Fibroblast of gingiva (primary cell): Measurements from ENCODE around the gene ADGRG2.
A peak's percentile ranks its signal among the peaks of the same experiment; 100 is the strongest.

Experiments
- DNase-seq: peaks from one replicate; pipeline ENCODE4 v3.0.0-alpha.2; 2011; ENCODE audit warnings: low read depth

The ADGRG2 gene, protein sequence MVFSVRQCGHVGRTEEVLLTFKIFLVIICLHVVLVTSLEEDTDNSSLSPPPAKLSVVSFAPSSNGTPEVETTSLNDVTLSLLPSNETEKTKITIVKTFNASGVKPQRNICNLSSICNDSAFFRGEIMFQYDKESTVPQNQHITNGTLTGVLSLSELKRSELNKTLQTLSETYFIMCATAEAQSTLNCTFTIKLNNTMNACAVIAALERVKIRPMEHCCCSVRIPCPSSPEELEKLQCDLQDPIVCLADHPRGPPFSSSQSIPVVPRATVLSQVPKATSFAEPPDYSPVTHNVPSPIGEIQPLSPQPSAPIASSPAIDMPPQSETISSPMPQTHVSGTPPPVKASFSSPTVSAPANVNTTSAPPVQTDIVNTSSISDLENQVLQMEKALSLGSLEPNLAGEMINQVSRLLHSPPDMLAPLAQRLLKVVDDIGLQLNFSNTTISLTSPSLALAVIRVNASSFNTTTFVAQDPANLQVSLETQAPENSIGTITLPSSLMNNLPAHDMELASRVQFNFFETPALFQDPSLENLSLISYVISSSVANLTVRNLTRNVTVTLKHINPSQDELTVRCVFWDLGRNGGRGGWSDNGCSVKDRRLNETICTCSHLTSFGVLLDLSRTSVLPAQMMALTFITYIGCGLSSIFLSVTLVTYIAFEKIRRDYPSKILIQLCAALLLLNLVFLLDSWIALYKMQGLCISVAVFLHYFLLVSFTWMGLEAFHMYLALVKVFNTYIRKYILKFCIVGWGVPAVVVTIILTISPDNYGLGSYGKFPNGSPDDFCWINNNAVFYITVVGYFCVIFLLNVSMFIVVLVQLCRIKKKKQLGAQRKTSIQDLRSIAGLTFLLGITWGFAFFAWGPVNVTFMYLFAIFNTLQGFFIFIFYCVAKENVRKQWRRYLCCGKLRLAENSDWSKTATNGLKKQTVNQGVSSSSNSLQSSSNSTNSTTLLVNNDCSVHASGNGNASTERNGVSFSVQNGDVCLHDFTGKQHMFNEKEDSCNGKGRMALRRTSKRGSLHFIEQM

DNA sequence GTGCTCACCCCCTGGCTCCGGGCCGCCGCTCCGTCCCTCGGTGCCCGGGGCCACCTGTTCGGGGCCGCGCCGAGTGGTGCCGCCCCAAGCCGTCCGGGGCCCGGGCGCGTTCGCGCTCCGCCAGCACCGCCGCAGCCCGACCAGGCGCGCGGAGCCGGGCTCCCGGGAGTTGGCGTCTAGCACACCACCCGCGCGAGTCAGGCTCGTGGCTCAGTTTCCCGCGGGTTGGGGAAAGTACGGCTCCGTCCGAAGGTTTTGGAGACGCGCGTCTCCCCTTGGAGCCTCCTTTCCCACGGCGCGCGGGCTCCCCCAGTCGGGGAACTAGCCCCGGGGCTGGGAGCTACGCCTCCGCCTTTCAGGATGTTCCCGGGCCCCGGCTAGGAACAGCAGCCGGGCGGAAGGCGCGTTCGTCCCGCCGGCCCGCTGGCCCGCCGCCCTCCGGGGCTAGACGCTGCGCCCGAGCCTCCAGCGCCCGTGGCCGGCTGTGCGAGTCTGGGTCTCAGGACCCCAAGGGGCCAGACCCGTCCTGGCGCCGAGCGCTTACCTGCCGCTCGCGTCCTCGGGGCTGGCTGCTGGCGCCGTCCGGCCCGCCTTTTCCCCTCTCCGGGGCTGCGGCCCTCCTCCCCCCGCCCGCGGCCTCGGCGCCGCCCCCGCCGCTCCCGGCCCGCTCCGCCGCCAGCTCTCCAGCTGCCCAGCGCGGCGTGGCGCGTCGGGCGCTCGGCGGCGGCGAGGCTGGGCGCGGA, at the start of gene ADGRG2:
TSS of gene ADGRG2 (minus strand) at position 571 of the 743 bp plus-strand sequence. CDS start 53,634 bp downstream, outside the sequence.
- DNase-seq = peak; percentile 1

DNA sequence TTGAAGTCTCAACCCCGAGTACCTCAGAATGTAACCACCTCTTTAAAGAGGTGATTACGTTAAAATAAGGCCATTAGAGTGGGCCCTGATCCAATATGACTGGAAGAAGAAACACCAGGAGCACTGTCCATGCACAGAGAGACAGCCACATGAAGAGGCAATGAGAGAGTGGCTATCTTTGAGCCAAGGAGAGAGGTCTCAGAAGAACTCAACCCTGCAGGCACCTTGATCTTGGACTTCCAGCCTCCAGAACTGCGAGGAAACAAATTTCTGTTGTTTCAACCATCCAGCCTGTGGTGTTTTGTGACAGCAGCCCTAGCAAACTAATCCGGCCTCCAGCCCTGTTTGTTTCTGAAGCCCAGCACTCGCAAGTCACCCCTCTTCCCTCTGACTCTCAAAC, 46.3 kb upstream of the ADGRG2 start:
- no peak for DNase-seq

- DNase-seq = no peak
Observed at GRCh38 chrX:19162851-19163250, 40.6 kb upstream of the ADGRG2 start.

DNA sequence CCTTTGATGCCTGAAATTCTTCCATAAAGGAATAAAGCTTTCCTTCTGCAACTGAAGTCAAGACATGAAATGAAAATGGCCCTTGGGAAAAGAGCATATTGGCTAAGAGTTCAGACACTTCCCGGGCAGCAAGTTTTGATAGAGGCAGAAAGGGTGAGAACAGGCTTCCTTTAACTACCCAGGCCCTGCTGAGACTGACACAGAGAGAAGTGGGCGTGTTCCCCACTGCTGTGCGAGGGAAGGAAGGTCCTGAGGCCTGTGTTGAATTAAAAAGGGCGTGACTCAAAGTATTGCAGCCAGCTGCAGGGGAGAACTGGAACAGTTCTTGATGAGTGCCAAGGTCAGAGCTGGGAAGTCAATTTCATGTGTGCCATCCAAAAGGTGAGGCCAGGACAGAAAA, 33.9 kb upstream of the ADGRG2 start:
- DNase-seq = peak; percentile 3

DNA sequence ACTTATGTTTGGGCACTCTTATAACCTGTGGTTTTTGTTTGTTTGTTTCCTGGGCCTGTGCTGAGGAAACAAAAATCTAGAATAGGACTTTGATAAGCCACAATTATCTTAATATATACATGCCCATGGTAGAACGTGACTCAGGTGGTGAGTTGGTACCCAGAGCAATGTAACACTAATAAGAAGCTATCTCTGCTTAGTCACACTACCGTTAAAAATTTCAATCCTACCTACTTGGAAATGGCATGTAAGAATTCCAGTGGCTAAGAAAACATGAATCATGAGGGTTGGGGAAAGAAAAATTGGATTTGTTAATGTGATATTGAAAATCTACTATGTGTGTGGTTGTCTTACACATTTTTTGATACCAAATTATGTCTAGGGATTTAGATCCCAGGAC, 30.5 kb upstream of the ADGRG2 start:
- no peak for DNase-seq

GRCh38 chrX:19137067-19137466, 14.8 kb upstream of the ADGRG2 start:
- DNase-seq = no peak

- no peak for DNase-seq
Observed at GRCh38 chrX:19133784-19134183, 11.5 kb upstream of the ADGRG2 start.

- DNase-seq = peak; percentile 24
Observed at GRCh38 chrX:19133231-19133630, 11.0 kb upstream of the ADGRG2 start.

DNA sequence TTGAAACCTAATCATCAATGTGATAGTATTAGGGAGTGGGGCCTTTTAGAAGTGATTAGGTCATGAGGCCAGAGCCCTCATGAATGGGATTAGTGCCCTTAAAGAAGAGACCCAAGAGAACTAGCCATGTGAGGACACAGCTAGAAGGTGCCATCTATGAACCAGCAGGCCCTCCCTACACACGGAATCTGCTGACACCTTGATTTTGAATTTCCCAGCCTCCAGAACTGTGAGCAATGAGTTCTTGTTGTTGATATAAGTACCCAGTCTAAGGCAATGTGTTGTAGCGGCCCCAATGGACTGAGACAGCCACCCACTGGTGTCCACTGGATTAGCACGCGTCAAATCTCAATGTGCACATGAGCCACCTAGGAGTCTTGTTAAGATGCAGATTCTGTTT, 8.4 kb upstream of the ADGRG2 start:
- no peak for DNase-seq

DNA sequence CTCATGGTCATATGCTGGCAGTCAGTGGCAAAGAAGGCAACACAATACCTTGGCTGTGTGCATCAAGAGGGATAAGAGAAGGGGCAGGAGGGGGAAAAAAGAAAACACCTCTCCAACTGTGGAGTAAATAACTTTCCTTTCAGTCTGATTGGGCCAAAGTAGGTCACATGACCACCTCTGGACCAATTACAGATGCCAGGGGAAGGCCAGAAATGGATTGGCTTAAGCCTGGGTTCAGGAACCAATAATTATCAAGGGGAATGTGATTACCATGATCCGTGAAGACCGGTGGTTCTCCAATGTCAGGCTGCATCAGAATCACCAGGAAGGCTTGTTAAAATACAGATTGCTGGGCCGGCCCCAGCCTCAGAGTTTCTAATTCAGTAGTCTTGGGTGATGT, 7.4 kb upstream of the ADGRG2 start:
- DNase-seq = no peak

- DNase-seq = peak; percentile 44
Observed at GRCh38 chrX:19127649-19128168, 5.4 kb upstream of the ADGRG2 start.

GRCh38 chrX:19122641-19123009, 357 bp upstream of the ADGRG2 start:
- DNase-seq = no peak

- DNase-seq = no peak
Observed at GRCh38 chrX:19121466-19121865, 802 bp downstream of the ADGRG2 start.

- DNase-seq = no peak
Observed at GRCh38 chrX:19110642-19111041, 11.6 kb downstream of the ADGRG2 start.

- DNase-seq = no peak
Observed at GRCh38 chrX:19107035-19107434, 15.2 kb downstream of the ADGRG2 start.

GRCh38 chrX:19100586-19100985, 21.7 kb downstream of the ADGRG2 start:
- DNase-seq = no peak

- DNase-seq = no peak
Observed at GRCh38 chrX:19097553-19098283, 24.6 kb downstream of the ADGRG2 start.

DNA sequence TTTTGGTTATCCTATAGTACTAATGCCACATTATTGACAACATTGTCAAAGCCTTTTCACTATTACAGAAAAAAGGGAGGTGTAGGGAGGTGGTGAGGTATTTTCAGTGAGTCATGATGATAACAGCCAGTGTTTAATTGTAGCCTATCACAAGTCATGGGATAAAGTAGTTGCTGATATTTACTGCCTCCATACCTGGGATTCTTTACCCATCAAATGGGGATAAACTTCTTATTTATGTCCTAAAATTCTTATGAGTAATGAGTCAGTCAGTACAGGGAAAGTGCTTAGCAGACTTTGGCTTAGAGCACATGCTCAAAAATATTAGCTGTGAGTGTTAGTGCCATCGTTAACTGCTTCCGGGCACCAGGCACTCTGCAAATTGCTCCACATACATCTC, 25.7 kb downstream of the ADGRG2 start:
- no peak for DNase-seq

- no peak for DNase-seq
Observed at GRCh38 chrX:19094654-19095053, 27.6 kb downstream of the ADGRG2 start.

GRCh38 chrX:19091596-19091995, 30.7 kb downstream of the ADGRG2 start:
- no peak for DNase-seq

DNA sequence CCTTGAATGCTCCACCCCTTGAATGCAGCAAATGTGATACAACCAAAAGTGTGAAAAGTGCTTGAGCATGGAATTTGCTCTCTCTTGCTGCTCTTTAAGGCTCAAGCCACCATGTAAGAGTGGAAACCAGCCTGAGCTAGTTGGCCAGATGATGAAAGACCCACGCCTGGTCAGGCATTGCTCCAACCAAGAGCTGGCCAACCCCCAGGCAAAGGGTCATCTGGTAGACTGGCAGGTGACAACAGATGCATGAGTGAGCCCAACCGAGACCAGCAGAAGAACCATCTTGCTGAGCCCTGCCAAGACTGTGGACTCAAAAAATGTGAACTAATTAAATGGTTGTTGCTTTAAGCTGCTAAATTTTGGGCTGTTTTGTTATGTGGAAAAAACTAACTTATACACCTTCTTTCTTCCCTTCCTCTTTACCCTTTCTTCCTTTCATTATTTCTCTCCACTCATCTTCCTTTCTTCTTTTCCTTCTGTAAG, 32.7 kb downstream of the ADGRG2 start:
- no peak for DNase-seq
